Activated CD8-positive, alpha-beta T cell treated with anti-CD3 and anti-CD28 coated beads, Interleukin-2, amount 10 ng/mL, durations not matched to agents 7 days and 5 days (primary cell): ENCODE results near the gene TNFRSF19. TPM values are rescaled to one million over a fixed set of nuclear protein-coding genes. Genes with fewer than 3 reads are reported as not detected.

Experiments used
- ATAC-seq: fragments of 150-1000 bp; cut with Tn5 transposase; one replicate; pipeline ENCODE4 v1.10.0; 2021; ENCODE audit warnings: moderate library complexity
- CTCF ChIA-PET: fragments of 350-600 bp; sonication (Branson Sonifier 250); formaldehyde crosslinking; loops from one replicate; lab custom pipeline; 2021; ENCODE audit warnings: antibody characterized with exemption; lab: Charles Lee
- POLR2A ChIA-PET: fragments of 350-600 bp; sonication (Branson Sonifier 250); formaldehyde crosslinking; loops from one replicate; lab custom pipeline; 2021; ENCODE audit warnings: antibody characterized with exemption; lab: Charles Lee
- DNase-seq: peaks from one replicate; pipeline ENCODE4 v3.0.0-alpha.2; 2020
- H3K27ac Mint-ChIP-seq: one replicate; pipeline ENCODE4 v1.8.0; 2021; ENCODE audit warnings: mild to moderate bottlenecking, mixed read lengths
- H3K27me3 Mint-ChIP-seq: one replicate; pipeline ENCODE4 v1.8.0; 2021; ENCODE audit warnings: low read depth, mixed read lengths
- H3K36me3 Mint-ChIP-seq: one replicate; pipeline ENCODE4 v1.8.0; 2021; ENCODE audit warnings: low read depth, mixed read lengths
- H3K4me1 Mint-ChIP-seq: one replicate; pipeline ENCODE4 v1.8.0; 2021; ENCODE audit warnings: low read depth, mixed read lengths
- H3K4me3 Mint-ChIP-seq: one replicate; pipeline ENCODE4 v1.8.0; 2021; ENCODE audit warnings: mild to moderate bottlenecking, mixed read lengths
- H3K9me3 Mint-ChIP-seq: one replicate; pipeline ENCODE4 v1.8.0; 2022; ENCODE audit warnings: mixed read lengths; ENCODE audit not compliant: insufficient read depth
- total RNA-seq, 2 experiments: library from RNA; stranded (reverse); gene quantifications; one replicate each; pipeline ENCODE4 v1.2.3, GENCODE V29; 2021

The TNFRSF19 gene
- total RNA-seq, 2 experiments from 2014 or later, result 0.11 TPM; not detected in 1

GRCh38 chr13:23654111-23655110, 84.2 kb downstream of the TNFRSF19 start:
- Mint-ChIP-seq H3K27me3 (peaks cover 20% of the 10 kb centered on the region), H3K9me3 (no peaks in the 10 kb centered on the region), H3K36me3 (no peaks in the 10 kb centered on the region), H3K4me3 (no peak overlapping the region), H3K27ac (no peak overlapping the region), H3K4me1 (peaks cover 6% of the 10 kb centered on the region)
- DNase-seq, result no peak
- ATAC-seq, result no peak
- CTCF ChIA-PET, result no interaction called here
- POLR2A ChIA-PET, result no interaction called here

DNA sequence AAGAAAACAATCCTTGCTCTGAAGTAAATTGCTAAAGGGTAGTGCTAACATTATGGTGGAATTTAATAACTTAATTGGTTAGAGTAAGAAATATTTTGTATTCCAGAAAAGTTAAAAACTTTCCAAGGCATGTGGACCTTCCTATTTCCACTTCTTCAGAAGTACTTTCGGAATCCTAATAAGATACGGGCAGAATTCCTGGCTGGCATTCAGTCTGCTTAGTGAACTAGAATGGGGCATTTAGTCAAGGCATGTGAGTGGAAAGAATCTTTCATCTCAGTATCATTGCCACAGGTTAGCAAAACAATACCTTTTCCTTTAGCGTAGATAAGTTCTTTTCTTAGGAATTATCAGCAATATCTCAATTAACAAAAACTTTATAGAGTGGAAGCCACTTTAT, 85.1 kb downstream of the TNFRSF19 start:
- Mint-ChIP-seq H3K4me1 (peaks cover 6% of the 10 kb centered on the region), H3K27ac (no peak overlapping the region)

GRCh38 chr13:23656637-23657371, 86.6 kb downstream of the TNFRSF19 start:
- ATAC-seq (no peak), DNase-seq (no peak)
- ChIA-PET CTCF (no interaction called here), POLR2A (no interaction called here)
- peaks cover 6% of the 10 kb centered on the region for H3K4me1 Mint-ChIP-seq
- H3K27me3 Mint-ChIP-seq, result peaks cover 8% of the 10 kb centered on the region
- no peaks in the 10 kb centered on the region for H3K9me3 Mint-ChIP-seq
- H3K27ac Mint-ChIP-seq, result no peak overlapping the region
- no peak overlapping the region for H3K4me3 Mint-ChIP-seq
- no peaks in the 10 kb centered on the region for H3K36me3 Mint-ChIP-seq

More for the DNA sequence above, 85.1 kb downstream of the TNFRSF19 start:
- no peaks in the 10 kb centered on the region for H3K36me3 Mint-ChIP-seq
- ChIA-PET POLR2A (no interaction called here), CTCF (no interaction called here)
- ATAC-seq (no peak), DNase-seq (no peak)
- H3K9me3 Mint-ChIP-seq, result no peaks in the 10 kb centered on the region
- no peak overlapping the region for H3K4me3 Mint-ChIP-seq
- peaks cover 13% of the 10 kb centered on the region for H3K27me3 Mint-ChIP-seq

GRCh38 chr13:23658929-23659541, 88.8 kb downstream of the TNFRSF19 start:
- H3K4me1 Mint-ChIP-seq, result no peaks in the 10 kb centered on the region
- no peak for DNase-seq
- H3K4me3 Mint-ChIP-seq, result no peak overlapping the region
- H3K27me3 Mint-ChIP-seq, result peaks cover 22% of the 10 kb centered on the region
- POLR2A ChIA-PET, result interaction anchor here (0.8 kb wide), 1 partner anchor 11 kb away, joined by 3 read pairs; no protein-coding TSS in a partner anchor
- H3K36me3 Mint-ChIP-seq, result no peaks in the 10 kb centered on the region
- H3K9me3 Mint-ChIP-seq, result no peaks in the 10 kb centered on the region
- CTCF ChIA-PET, result interaction anchor here (1.1 kb wide), 1 partner anchor 21 kb away, joined by 3 read pairs; no protein-coding TSS in a partner anchor
- ATAC-seq, result no peak
- H3K27ac Mint-ChIP-seq, result no peak overlapping the region

DNA sequence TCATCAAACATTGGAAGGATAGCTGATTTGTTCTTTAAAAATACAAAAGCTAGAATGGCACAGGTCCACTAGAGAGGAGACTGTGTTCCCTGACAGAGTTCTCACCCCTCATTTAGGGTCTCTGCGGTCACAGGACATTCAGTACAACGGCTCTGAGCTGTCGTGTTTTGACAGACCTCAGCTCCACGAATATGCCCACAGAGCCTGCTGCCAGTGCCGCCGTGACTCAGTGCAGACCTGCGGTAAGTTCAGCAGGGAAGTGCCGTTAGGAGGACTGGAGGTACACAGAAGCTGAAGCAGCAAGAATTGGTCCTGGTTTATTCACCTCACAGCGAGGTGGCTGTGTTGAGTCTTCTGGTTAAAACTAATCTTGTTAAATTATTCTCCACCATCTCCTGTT, 90.0 kb downstream of the TNFRSF19 start:
- Mint-ChIP-seq H3K9me3 (no peaks in the 10 kb centered on the region), H3K36me3 (no peaks in the 10 kb centered on the region), H3K4me3 (no peak overlapping the region), H3K4me1 (no peaks in the 10 kb centered on the region), H3K27me3 (peaks cover 23% of the 10 kb centered on the region), H3K27ac (no peak overlapping the region)
- CTCF ChIA-PET, result interaction anchor here (1.1 kb wide), 1 partner anchor 9 kb away, joined by 3 read pairs; no protein-coding TSS in a partner anchor
- ATAC-seq (no peak), DNase-seq (no peak)
- POLR2A ChIA-PET, result no interaction called here

GRCh38 chr13:23666582-23666981, 96.4 kb downstream of the TNFRSF19 start:
- Mint-ChIP-seq H3K9me3 (no peaks in the 10 kb centered on the region), H3K27ac (no peak overlapping the region), H3K27me3 (peaks cover 21% of the 10 kb centered on the region), H3K36me3 (no peaks in the 10 kb centered on the region), H3K4me1 (no peaks in the 10 kb centered on the region), H3K4me3 (no peak overlapping the region)
- no peak for DNase-seq
- ATAC-seq, result no peak
- ChIA-PET CTCF (interaction anchor here (1.0 kb wide), 1 partner anchor 42 kb away, joined by 3 read pairs; no protein-coding TSS in a partner anchor), POLR2A (no interaction called here)

DNA sequence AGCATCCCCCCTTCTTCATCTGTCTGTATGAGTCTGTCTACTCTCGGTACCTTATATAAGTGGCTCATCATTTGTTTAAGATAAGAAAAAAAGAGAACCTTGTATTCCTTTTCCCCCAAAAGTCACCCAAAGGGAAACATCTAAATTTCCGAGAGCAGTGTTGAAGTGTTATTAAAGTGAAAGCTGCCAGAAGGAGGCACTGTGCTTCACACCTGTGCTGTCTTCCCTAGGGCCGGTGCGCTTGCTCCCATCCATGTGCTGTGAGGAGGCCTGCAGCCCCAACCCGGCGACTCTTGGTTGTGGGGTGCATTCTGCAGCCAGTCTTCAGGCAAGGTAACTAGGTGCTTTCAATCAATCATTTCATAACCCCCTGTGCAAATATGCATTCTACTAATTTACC, 97.5 kb downstream of the TNFRSF19 start:
- Mint-ChIP-seq H3K36me3 (no peaks in the 10 kb centered on the region), H3K4me1 (no peaks in the 10 kb centered on the region), H3K9me3 (no peaks in the 10 kb centered on the region), H3K4me3 (no peak overlapping the region), H3K27me3 (peaks cover 20% of the 10 kb centered on the region), H3K27ac (no peak overlapping the region)
- no peak for DNase-seq
- CTCF ChIA-PET, result interaction anchor here (1.0 to 1.4 kb wide), 2 partner anchors 8 to 40 kb away, joined by 3 read pairs; no protein-coding TSS in a partner anchor
- ATAC-seq, result no peak
- POLR2A ChIA-PET, result no interaction called here

DNA sequence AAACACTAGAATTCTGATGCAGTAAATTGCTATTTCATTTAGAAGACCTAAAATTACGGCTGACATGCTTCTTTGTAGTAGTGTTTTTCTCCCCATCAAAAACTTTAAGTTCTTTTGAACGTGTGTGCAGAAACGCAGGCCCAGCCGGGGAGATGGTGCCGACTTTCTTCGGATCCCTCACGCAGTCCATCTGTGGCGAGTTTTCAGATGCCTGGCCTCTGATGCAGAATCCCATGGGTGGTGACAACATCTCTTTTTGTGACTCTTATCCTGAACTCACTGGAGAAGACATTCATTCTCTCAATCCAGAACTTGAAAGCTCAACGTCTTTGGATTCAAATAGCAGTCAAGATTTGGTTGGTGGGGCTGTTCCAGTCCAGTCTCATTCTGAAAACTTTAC, 98.3 kb downstream of the TNFRSF19 start:
- ChIA-PET POLR2A (no interaction called here), CTCF (no interaction called here)
- Mint-ChIP-seq H3K4me3 (no peak overlapping the region), H3K4me1 (no peaks in the 10 kb centered on the region), H3K9me3 (no peaks in the 10 kb centered on the region), H3K27me3 (peaks cover 15% of the 10 kb centered on the region), H3K36me3 (no peaks in the 10 kb centered on the region), H3K27ac (no peak overlapping the region)
- DNase-seq (no peak), ATAC-seq (no peak)

DNA sequence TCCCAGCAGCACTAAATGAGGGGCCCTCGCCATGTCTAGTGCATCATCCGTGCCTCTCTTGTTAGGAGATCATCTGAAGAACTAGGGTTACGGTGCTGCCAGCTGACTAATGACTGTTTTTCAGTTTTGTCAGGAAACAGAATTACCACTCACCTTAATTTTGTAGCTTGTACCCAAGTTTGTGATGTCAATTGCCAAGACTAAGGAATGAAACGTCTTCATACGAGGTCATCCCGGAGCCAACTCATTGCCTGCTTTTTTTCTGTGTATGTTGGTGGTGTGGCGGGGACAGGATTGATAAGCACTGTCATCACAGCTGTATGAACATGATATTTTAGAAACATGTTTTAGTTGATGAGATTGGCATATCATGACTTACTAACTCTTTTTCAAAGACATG, 100.6 kb downstream of the TNFRSF19 start:
- CTCF ChIA-PET, result no interaction called here
- no peaks in the 10 kb centered on the region for H3K36me3 Mint-ChIP-seq
- no peak overlapping the region for H3K4me3 Mint-ChIP-seq

GRCh38 chr13:23671377-23671776, 101.2 kb downstream of the TNFRSF19 start:
- H3K4me3 Mint-ChIP-seq, result no peak overlapping the region
- peaks cover 15% of the 10 kb centered on the region for H3K27me3 Mint-ChIP-seq
- H3K9me3 Mint-ChIP-seq, result no peaks in the 10 kb centered on the region
- no peaks in the 10 kb centered on the region for H3K36me3 Mint-ChIP-seq
- ATAC-seq (no peak), DNase-seq (no peak)
- ChIA-PET CTCF (interaction anchor here (0.7 kb wide), 1 partner anchor 558 kb away, joined by 3 read pairs; no protein-coding TSS in a partner anchor), POLR2A (no interaction called here)
- H3K27ac Mint-ChIP-seq, result no peak overlapping the region
- no peaks in the 10 kb centered on the region for H3K4me1 Mint-ChIP-seq

More for the DNA sequence above, 100.6 kb downstream of the TNFRSF19 start:
- DNase-seq (no peak), ATAC-seq (no peak)
- H3K27ac Mint-ChIP-seq, result no peak overlapping the region
- H3K4me1 Mint-ChIP-seq, result no peaks in the 10 kb centered on the region
- POLR2A ChIA-PET, result no interaction called here
- peaks cover 15% of the 10 kb centered on the region for H3K27me3 Mint-ChIP-seq
- H3K9me3 Mint-ChIP-seq, result no peaks in the 10 kb centered on the region

DNA sequence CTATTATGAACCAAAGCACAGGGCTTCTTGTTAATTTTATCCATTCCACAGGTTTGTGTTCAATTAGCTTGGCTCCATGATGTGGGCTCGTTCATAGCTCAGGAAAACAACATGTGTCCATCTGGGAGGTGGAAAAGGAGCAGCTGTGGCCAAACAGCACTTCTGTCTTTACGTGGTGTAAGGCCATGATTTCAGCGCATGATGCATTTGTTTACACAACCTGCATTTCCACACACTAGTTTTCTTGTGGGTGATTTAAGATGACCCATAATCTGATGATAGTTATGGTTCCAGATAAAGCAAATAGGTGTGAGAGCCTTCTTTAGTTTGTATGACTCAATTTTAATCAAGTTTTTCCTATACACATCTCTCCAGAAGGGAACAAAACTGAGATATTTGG, 101.7 kb downstream of the TNFRSF19 start:
- Mint-ChIP-seq H3K27ac (no peak overlapping the region), H3K36me3 (no peaks in the 10 kb centered on the region), H3K4me1 (no peaks in the 10 kb centered on the region), H3K27me3 (peaks cover 15% of the 10 kb centered on the region), H3K4me3 (no peak overlapping the region), H3K9me3 (no peaks in the 10 kb centered on the region)
- CTCF ChIA-PET, result interaction anchor here (0.7 kb wide), 1 partner anchor 557 kb away, joined by 3 read pairs; no protein-coding TSS in a partner anchor
- ATAC-seq (no peak), DNase-seq (no peak)
- POLR2A ChIA-PET, result no interaction called here
